Parathyroid adenoma (tissue), 2 donors: Measurements from ENCODE around the gene MAB21L1.

Source experiments
- H2AFZ ChIP-seq: fragments of 300-600 bp; sonication (generic); one replicate; pipeline ENCODE4 v1.7.0; 2017; ENCODE audit warnings: antibody characterized with exemption, mild to moderate bottlenecking
- H3K27ac ChIP-seq: fragments of 300-600 bp; sonication (generic); one replicate; pipeline ENCODE4 v1.7.0; 2017
- H3K27me3 ChIP-seq: fragments of 300-600 bp; sonication (generic); one replicate; pipeline ENCODE4 v1.7.0; 2017; ENCODE audit warnings: low read length; ENCODE audit not compliant: control insufficient read depth, insufficient read depth
- H3K36me3 ChIP-seq: fragments of 300-600 bp; sonication (generic); one replicate; pipeline ENCODE4 v1.7.0; 2017; ENCODE audit warnings: low read length; ENCODE audit not compliant: control insufficient read depth, insufficient read depth
- H3K4me1 ChIP-seq: fragments of 300-600 bp; sonication (generic); one replicate; pipeline ENCODE4 v1.7.0; 2017; ENCODE audit warnings: control low read depth
- H3K4me2 ChIP-seq: fragments of 300-600 bp; sonication (generic); one replicate; pipeline ENCODE4 v1.7.0; 2017; ENCODE audit warnings: low read length
- H3K4me3 ChIP-seq: fragments of 300-600 bp; sonication (generic); one replicate; pipeline ENCODE4 v1.7.0; 2017; ENCODE audit warnings: low read depth, low read length
- H3K79me2 ChIP-seq: fragments of 300-600 bp; sonication (generic); one replicate; pipeline ENCODE4 v1.7.0; 2017; ENCODE audit warnings: control low read depth
- H3K9ac ChIP-seq: fragments of 300-600 bp; sonication (generic); one replicate; pipeline ENCODE4 v1.7.0; 2017; ENCODE audit warnings: mild to moderate bottlenecking
- H3K9me3 ChIP-seq: fragments of 300-600 bp; sonication (generic); one replicate; pipeline ENCODE4 v1.7.0; 2017; ENCODE audit warnings: low read length; ENCODE audit not compliant: control insufficient read depth
- CTCF ChIP-seq: fragments of 300-600 bp; sonication (generic); IDR thresholded peaks from one replicate; pipeline ENCODE4 v1.7.0; 2017; ENCODE audit warnings: antibody characterized with exemption, mild to moderate bottlenecking
- donor health status: primary hyperparathyroidism.

Gene MAB21L1

GRCh38 chr13:35469806-35470525, 6.5 kb downstream of the MAB21L1 start:
- Histone ChIP-seq H3K27me3 (no peaks in the 10 kb centered on the region), H3K79me2 (no peaks in the 10 kb centered on the region), H3K4me2 (no peak overlapping the region), H3K9ac (no peak overlapping the region), H2AFZ (no peak overlapping the region), H3K36me3 (no peaks in the 10 kb centered on the region), H3K4me3 (no peak overlapping the region), H3K9me3 (no peaks in the 10 kb centered on the region), H3K27ac (no peak overlapping the region), H3K4me1 (no peaks in the 10 kb centered on the region)
- no peak for TF ChIP-seq CTCF

GRCh38 chr13:35468195-35468594, 8.3 kb downstream of the MAB21L1 start:
- H3K36me3 ChIP-seq, result no peaks in the 10 kb centered on the region
- H3K4me2 ChIP-seq, result no peak overlapping the region
- H3K27ac ChIP-seq, result no peak overlapping the region
- H3K4me3 ChIP-seq, result no peak overlapping the region
- TF ChIP-seq CTCF, result no peak
- no peak overlapping the region for H2AFZ ChIP-seq
- H3K27me3 ChIP-seq, result no peaks in the 10 kb centered on the region
- H3K9ac ChIP-seq, result no peak overlapping the region
- no peaks in the 10 kb centered on the region for H3K79me2 ChIP-seq
- H3K4me1 ChIP-seq, result no peaks in the 10 kb centered on the region
- no peaks in the 10 kb centered on the region for H3K9me3 ChIP-seq

GRCh38 chr13:35465371-35465770, 11.1 kb downstream of the MAB21L1 start:
- Histone ChIP-seq H3K36me3 (no peaks in the 10 kb centered on the region), H3K4me1 (no peaks in the 10 kb centered on the region), H3K27ac (no peak overlapping the region), H3K9me3 (no peaks in the 10 kb centered on the region), H3K27me3 (no peaks in the 10 kb centered on the region), H2AFZ (no peak overlapping the region), H3K9ac (no peak overlapping the region), H3K4me2 (no peak overlapping the region), H3K79me2 (no peaks in the 10 kb centered on the region), H3K4me3 (no peak overlapping the region)
- no peak for TF ChIP-seq CTCF

- Histone ChIP-seq H3K36me3 (no peaks in the 10 kb centered on the region), H3K4me1 (no peaks in the 10 kb centered on the region), H3K9ac (no peak overlapping the region), H3K4me2 (no peak overlapping the region), H3K27me3 (no peaks in the 10 kb centered on the region), H3K27ac (no peak overlapping the region), H3K4me3 (no peak overlapping the region), H3K79me2 (no peaks in the 10 kb centered on the region), H3K9me3 (no peaks in the 10 kb centered on the region), H2AFZ (no peak overlapping the region)
- no peak for TF ChIP-seq CTCF
Observed at GRCh38 chr13:35460061-35460460, 16.4 kb downstream of the MAB21L1 start.

- H3K9ac ChIP-seq, result no peak overlapping the region
- no peak for TF ChIP-seq CTCF
- no peaks in the 10 kb centered on the region for H3K4me1 ChIP-seq
- H3K27me3 ChIP-seq, result no peaks in the 10 kb centered on the region
- no peak overlapping the region for H3K4me3 ChIP-seq
- H2AFZ ChIP-seq, result no peak overlapping the region
- H3K9me3 ChIP-seq, result no peaks in the 10 kb centered on the region
- H3K36me3 ChIP-seq, result no peaks in the 10 kb centered on the region
- H3K4me2 ChIP-seq, result no peak overlapping the region
- H3K79me2 ChIP-seq, result no peaks in the 10 kb centered on the region
- H3K27ac ChIP-seq, result no peak overlapping the region
Observed at GRCh38 chr13:35457258-35457657, 19.2 kb downstream of the MAB21L1 start.
